ENCODE results near the gene CDKN3. TPM values are rescaled to one million over a fixed set of nuclear protein-coding genes. Genes with fewer than 3 reads are reported as not detected.

Gene CDKN3
- total RNA-seq, 2 experiments from 2014 or later: 150 to 157 TPM

DNA sequence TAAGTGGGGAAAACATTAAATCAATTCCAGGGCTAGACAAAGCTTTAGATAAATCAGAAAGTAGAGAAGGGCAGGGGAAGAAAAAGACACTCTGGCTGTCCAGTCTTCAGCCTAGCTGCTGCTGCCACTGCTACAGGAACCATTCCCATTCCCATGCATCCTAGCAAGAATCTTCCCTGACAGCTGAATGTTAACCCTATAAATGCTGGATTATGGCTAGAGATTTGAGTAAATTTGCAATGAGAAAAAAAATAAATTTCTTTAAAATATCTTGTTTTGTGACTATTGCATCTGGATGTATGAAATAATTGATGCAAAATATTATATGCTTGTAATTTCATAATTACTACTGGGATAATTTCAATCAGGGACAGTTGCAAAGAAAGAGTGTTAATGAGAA lies 15.0 kb upstream of the CDKN3 start:
- no TSS peak for BruUV-seq (replicated peaks)
- CTCF ChIA-PET (ENCODE audit: unreplicated experiment): no interaction called here

DNA sequence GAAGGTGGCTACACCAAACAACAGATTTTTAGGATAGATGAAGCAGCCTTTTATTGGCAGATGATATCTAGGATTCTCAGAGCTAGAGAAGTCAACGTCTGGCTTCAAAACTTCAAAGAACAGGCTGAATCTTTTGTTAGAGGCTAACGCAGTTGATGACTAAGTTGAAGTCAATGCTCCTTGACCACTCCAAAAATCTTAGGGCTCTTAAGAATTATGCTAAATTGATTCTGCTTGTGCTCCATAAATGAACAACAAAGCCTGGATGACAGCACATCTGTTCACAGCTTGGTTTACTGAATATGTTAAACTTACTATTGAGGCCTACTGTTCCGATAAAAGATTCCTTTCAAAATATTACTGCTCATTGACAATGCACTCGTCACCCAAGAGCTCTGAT lies 13.0 kb upstream of the CDKN3 start:
- H3K4me1 ChIP-seq (ENCODE audit: insufficient read depth, low read length, poor library complexity, severe bottlenecking): peaks cover 5% of the 10 kb centered on the region
- H3K36me3 ChIP-seq (ENCODE audit: insufficient read depth, low read length): no peaks in the 10 kb centered on the region
- no peaks in the 10 kb centered on the region for H3K9me3 ChIP-seq (ENCODE audit: low read length)
- ChIA-PET CTCF (ENCODE audit: unreplicated experiment) (no interaction called here), POLR2A (interaction anchor here (0.6 kb wide), 1 partner anchor 123 kb away, joined by 3 read pairs; no protein-coding TSS in a partner anchor)
- BruUV-seq (replicated peaks): no TSS peak
- H3K27ac ChIP-seq (ENCODE audit: low read depth, low read length, poor library complexity, severe bottlenecking): no peak overlapping the region
- no peak overlapping the region for H3K4me3 ChIP-seq (ENCODE audit: low read depth, low read length, poor library complexity, severe bottlenecking)
- H3K9me2 ChIP-seq (ENCODE audit: insufficient read depth, low read length): no peaks in the 10 kb centered on the region
- no peaks in the 10 kb centered on the region for H4K20me1 ChIP-seq (ENCODE audit: insufficient read depth, low read length)
- TF ChIP-seq, protein P1, sequence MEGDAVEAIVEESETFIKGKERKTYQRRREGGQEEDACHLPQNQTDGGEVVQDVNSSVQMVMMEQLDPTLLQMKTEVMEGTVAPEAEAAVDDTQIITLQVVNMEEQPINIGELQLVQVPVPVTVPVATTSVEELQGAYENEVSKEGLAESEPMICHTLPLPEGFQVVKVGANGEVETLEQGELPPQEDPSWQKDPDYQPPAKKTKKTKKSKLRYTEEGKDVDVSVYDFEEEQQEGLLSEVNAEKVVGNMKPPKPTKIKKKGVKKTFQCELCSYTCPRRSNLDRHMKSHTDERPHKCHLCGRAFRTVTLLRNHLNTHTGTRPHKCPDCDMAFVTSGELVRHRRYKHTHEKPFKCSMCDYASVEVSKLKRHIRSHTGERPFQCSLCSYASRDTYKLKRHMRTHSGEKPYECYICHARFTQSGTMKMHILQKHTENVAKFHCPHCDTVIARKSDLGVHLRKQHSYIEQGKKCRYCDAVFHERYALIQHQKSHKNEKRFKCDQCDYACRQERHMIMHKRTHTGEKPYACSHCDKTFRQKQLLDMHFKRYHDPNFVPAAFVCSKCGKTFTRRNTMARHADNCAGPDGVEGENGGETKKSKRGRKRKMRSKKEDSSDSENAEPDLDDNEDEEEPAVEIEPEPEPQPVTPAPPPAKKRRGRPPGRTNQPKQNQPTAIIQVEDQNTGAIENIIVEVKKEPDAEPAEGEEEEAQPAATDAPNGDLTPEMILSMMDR (conservative IDR thresholded peaks at IDR 0.05; ENCODE audit: low read length): no peak
- no peak for TF ChIP-seq EZH2phosphoT487 (IDR thresholded peaks at IDR 0.05; ENCODE audit: borderline replicate concordance, low read depth, low read length)
- no peak overlapping the region for H2AFZ ChIP-seq (ENCODE audit: low read length)
- no peak for DNase-seq (ENCODE audit: low spot score)
- no peak overlapping the region for H3K4me2 ChIP-seq (ENCODE audit: low read length)
- intact Hi-C loops (cut with micrococcal nuclease; ENCODE audit: unreplicated experiment): no loop called here
- H3K79me2 ChIP-seq (ENCODE audit: insufficient read depth, low read depth, low read length): no peaks in the 10 kb centered on the region

More for the DNA sequence above, 15.0 kb upstream of the CDKN3 start:
- Histone ChIP-seq H3K27ac (ENCODE audit: low read depth, low read length, poor library complexity, severe bottlenecking) (no peak overlapping the region), H3K79me2 (ENCODE audit: insufficient read depth, low read depth, low read length) (no peaks in the 10 kb centered on the region), H3K36me3 (ENCODE audit: insufficient read depth, low read length) (no peaks in the 10 kb centered on the region), H3K4me2 (ENCODE audit: low read length) (no peak overlapping the region), H3K9me3 (ENCODE audit: low read length) (no peaks in the 10 kb centered on the region), H3K4me1 (ENCODE audit: insufficient read depth, low read length, poor library complexity, severe bottlenecking) (peaks cover 22% of the 10 kb centered on the region), H4K20me1 (ENCODE audit: insufficient read depth, low read length) (no peaks in the 10 kb centered on the region), H3K9me2 (ENCODE audit: insufficient read depth, low read length) (no peaks in the 10 kb centered on the region), H2AFZ (ENCODE audit: low read length) (no peak overlapping the region), H3K4me3 (ENCODE audit: low read depth, low read length, poor library complexity, severe bottlenecking) (no peak overlapping the region)
- DNase-seq (ENCODE audit: low spot score): no peak
- intact Hi-C loops (cut with micrococcal nuclease; ENCODE audit: unreplicated experiment): no loop called here
- TF ChIP-seq EZH2phosphoT487 (IDR thresholded peaks at IDR 0.05; ENCODE audit: borderline replicate concordance, low read depth, low read length): no peak
- TF ChIP-seq, protein P1 (conservative IDR thresholded peaks at IDR 0.05; ENCODE audit: low read length): no peak
- POLR2A ChIA-PET: interaction anchor here (1.5 kb wide), 1 partner anchor 172 kb away, joined by 3 read pairs; no protein-coding TSS in a partner anchor

DNA sequence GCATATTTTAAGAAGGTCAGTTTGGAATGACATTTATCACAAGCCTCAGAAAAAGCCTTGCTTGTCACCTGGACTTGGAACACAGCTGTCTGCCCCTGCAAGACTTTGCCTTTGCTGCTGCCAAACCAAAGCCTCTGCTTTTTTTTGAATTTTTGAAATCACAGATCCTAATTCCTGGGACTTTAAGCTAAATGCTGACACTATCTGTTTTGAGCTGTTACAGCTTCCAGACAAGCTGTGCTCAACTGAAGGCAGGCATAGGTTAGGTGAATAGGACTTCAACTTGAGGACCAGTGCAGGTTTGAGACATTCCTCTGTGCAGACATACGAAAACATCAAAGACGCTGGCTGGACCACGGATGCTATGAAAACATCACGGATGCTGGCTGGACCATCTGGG lies 11.3 kb upstream of the CDKN3 start:
- TF ChIP-seq, protein P1 (conservative IDR thresholded peaks at IDR 0.05; ENCODE audit: low read length): no peak
- intact Hi-C loops (cut with micrococcal nuclease; ENCODE audit: unreplicated experiment): no loop called here

More for the DNA sequence above, 11.3 kb upstream of the CDKN3 start:
- BruUV-seq (replicated peaks): no TSS peak
- Histone ChIP-seq H4K20me1 (ENCODE audit: insufficient read depth, low read length) (no peaks in the 10 kb centered on the region), H3K9me3 (ENCODE audit: low read length) (no peaks in the 10 kb centered on the region), H3K27ac (ENCODE audit: low read depth, low read length, poor library complexity, severe bottlenecking) (no peak overlapping the region), H3K36me3 (ENCODE audit: insufficient read depth, low read length) (no peaks in the 10 kb centered on the region), H3K79me2 (ENCODE audit: insufficient read depth, low read depth, low read length) (no peaks in the 10 kb centered on the region), H3K9me2 (ENCODE audit: insufficient read depth, low read length) (no peaks in the 10 kb centered on the region), H2AFZ (ENCODE audit: low read length) (no peak overlapping the region), H3K4me1 (ENCODE audit: insufficient read depth, low read length, poor library complexity, severe bottlenecking) (no peaks in the 10 kb centered on the region), H3K4me2 (ENCODE audit: low read length) (no peak overlapping the region), H3K4me3 (ENCODE audit: low read depth, low read length, poor library complexity, severe bottlenecking) (no peak overlapping the region)
- POLR2A ChIA-PET: interaction anchor here (0.6 kb wide), 1 partner anchor 450 kb away, joined by 3 read pairs; no protein-coding TSS in a partner anchor
- CTCF ChIA-PET (ENCODE audit: unreplicated experiment): no interaction called here
- DNase-seq (ENCODE audit: low spot score): no peak

Measured in OCI-LY7 (cell line).